GM12878 (cell line): ENCODE measurements around the gene SLAMF1. TPM values are rescaled to one million over a fixed set of nuclear protein-coding genes. Genes with fewer than 3 reads are reported as not detected.

Experiments used
- ATAC-seq: fragments of 200-7000 bp; cut with Tn5 transposase; 3 replicates; pipeline ENCODE4 v1.9.1; 2020; ENCODE audit warnings: mild to moderate bottlenecking, moderate library complexity
- BruUV-seq: library from RNA; stranded (reverse); fragments of 400-500 nt; replicated peaks from 2 replicates; lab custom pipeline; 2021; lab: Mats Ljungman, UMichigan
- CTCF ChIA-PET: fragments of 300-600 bp; sonication (Branson Sonifier 250); formaldehyde crosslinking; extraction: SDS; loops from one replicate; lab custom pipeline; 2021; ENCODE audit warnings: inconsistent platforms; lab: Yijun Ruan, JAX
- POLR2A ChIA-PET: fragments of 350-600 bp; formaldehyde crosslinking; extraction: SDS; loops from one replicate; lab custom pipeline; 2021; ENCODE audit warnings: inconsistent platforms; lab: Charles Lee
- RAD21 ChIA-PET: fragments of 300-600 bp; sonication (Branson Sonifier 250); formaldehyde crosslinking; loops from one replicate; lab custom pipeline; 2023; ENCODE audit warnings: antibody characterized with exemption; ENCODE audit not compliant: unreplicated experiment; lab: Charles Lee
- SMC1A ChIA-PET: fragments of 300-600 bp; sonication (Branson Sonifier 250); formaldehyde crosslinking; loops from one replicate; lab custom pipeline; 2023; ENCODE audit not compliant: unreplicated experiment, uncharacterized antibody; lab: Charles Lee
- DNase-seq: peaks from one replicate; pipeline ENCODE4 v3.0.0-alpha.2; 2011; ENCODE audit warnings: low read depth, low spot score
- FAIRE-seq: peaks from 3 replicates; lab custom pipeline; 2011; peaks lifted over from hg19 to GRCh38; lab: Jason Lieb, UNC
- H2AFZ ChIP-seq: 2 replicates; pipeline ENCODE4 v1.6.0; 2011; ENCODE audit warnings: low read depth, low read length, control low read depth; ENCODE audit not compliant: control insufficient read depth
- H3K27ac ChIP-seq: 2 replicates; pipeline ENCODE4 v1.5.1; 2011; ENCODE audit warnings: control low read depth; ENCODE audit not compliant: control insufficient read depth, insufficient read depth
- H3K27me3 ChIP-seq, 2 experiments: replicated peaks in 1 of 2; 2 replicates each; pipeline versions ENCODE4 v1.6.0 to v1.6.1; 2011; ENCODE audit warnings: low read length in 1 of 2; ENCODE audit not compliant: control insufficient read depth in 2 of 2, insufficient read depth in 2 of 2
- H3K36me3 ChIP-seq, 2 experiments: 2 replicates each; pipeline ENCODE4 v1.5.1; 2011; ENCODE audit warnings: low read length in 1 of 2; ENCODE audit not compliant: control insufficient read depth in 2 of 2, insufficient read depth in 2 of 2
- H3K4me1 ChIP-seq: 2 replicates; pipeline ENCODE4 v1.6.1; 2011; ENCODE audit warnings: mild to moderate bottlenecking, low read length, moderate library complexity, mixed read lengths; ENCODE audit not compliant: control insufficient read depth, insufficient read depth
- H3K4me2 ChIP-seq: 2 replicates; pipeline ENCODE4 v1.6.0; 2011; ENCODE audit warnings: control low read depth; ENCODE audit not compliant: control insufficient read depth, insufficient read depth
- H3K4me3 ChIP-seq: fragments of 200-600 bp; sonication (generic); 2 replicates; pipeline ENCODE4 v1.5.1; 2016
- H3K79me2 ChIP-seq: 2 replicates; pipeline ENCODE4 v1.6.0; 2011; ENCODE audit warnings: low read length; ENCODE audit not compliant: control insufficient read depth, insufficient read depth
- H3K9ac ChIP-seq: 2 replicates; pipeline ENCODE4 v1.8.0; 2011; ENCODE audit warnings: low read length, control low read depth, mixed read lengths; ENCODE audit not compliant: control insufficient read depth, insufficient read depth
- H3K9me3 ChIP-seq: replicated peaks from 3 replicates; pipeline ENCODE4 v1.5.1; 2011; ENCODE audit warnings: mild to moderate bottlenecking, low read length; ENCODE audit not compliant: control insufficient read depth, insufficient read depth
- H4K20me1 ChIP-seq: 2 replicates; pipeline ENCODE4 v1.6.0; 2011; ENCODE audit not compliant: control insufficient read depth, insufficient read depth
- BCL3 ChIP-seq: IDR thresholded peaks from 2 replicates; pipeline ENCODE4 v1.6.1; 2011; ENCODE audit warnings: borderline replicate concordance, low read depth, mild to moderate bottlenecking, moderate library complexity, low read length; ENCODE audit not compliant: insufficient read depth, poor library complexity, severe bottlenecking
- BHLHE40 ChIP-seq, 2 experiments: fragments of 450-650 bp in 1 of 2; IDR thresholded peaks; 2 replicates each; pipeline ENCODE4 v1.6.1; 2011 to 2017; ENCODE audit warnings: low read depth in 2 of 2, borderline replicate concordance in 1 of 2, improper control_type of control experiment in 1 of 2, low read length in 1 of 2, mild to moderate bottlenecking in 1 of 2
- IKZF2 ChIP-seq, 2 experiments: fragments of 450-650 bp; IDR thresholded peaks; 2 replicates each; pipeline ENCODE4 v1.6.1; 2017; ENCODE audit warnings: mild to moderate bottlenecking in 2 of 2, moderate library complexity in 2 of 2
- JUNB ChIP-seq: IDR thresholded peaks from 2 replicates; pipeline ENCODE4 v1.6.1; 2016; ENCODE audit warnings: antibody characterized with exemption, mild to moderate bottlenecking
- MEF2A ChIP-seq: IDR thresholded peaks from 2 replicates; pipeline ENCODE4 v1.6.1; 2011; ENCODE audit warnings: low read depth, mild to moderate bottlenecking, low read length, moderate library complexity; ENCODE audit not compliant: insufficient read depth
- MTA2 ChIP-seq: fragments of 450-650 bp; IDR thresholded peaks from 2 replicates; pipeline ENCODE4 v1.6.1; 2016; ENCODE audit warnings: low read depth, mild to moderate bottlenecking, moderate library complexity
- NFYA ChIP-seq: IDR thresholded peaks from 2 replicates; pipeline ENCODE4 v1.6.1; 2011; ENCODE audit warnings: low read depth, mild to moderate bottlenecking, low read length, improper control_type of control experiment, borderline replicate concordance
- NKRF ChIP-seq: fragments of 450-650 bp; conservative IDR thresholded peaks from 2 replicates; pipeline ENCODE4 v1.6.1; 2017; ENCODE audit warnings: mild to moderate bottlenecking, moderate library complexity
- RAD21 ChIP-seq: IDR thresholded peaks from 2 replicates; pipeline ENCODE4 v1.6.1; 2011; ENCODE audit warnings: mild to moderate bottlenecking, low read depth, low read length, moderate library complexity; ENCODE audit not compliant: insufficient read depth
- RELA ChIP-seq: fragments of 450-650 bp; IDR thresholded peaks from 2 replicates; pipeline ENCODE4 v1.8.0; 2014; ENCODE audit warnings: borderline replicate concordance; ENCODE audit not compliant: partially characterized antibody
- RELB ChIP-seq: fragments of 450-650 bp; IDR thresholded peaks from 2 replicates; pipeline ENCODE4 v1.6.1; 2017; ENCODE audit warnings: low read depth, mild to moderate bottlenecking, moderate library complexity
- RUNX3 ChIP-seq: IDR thresholded peaks from 2 replicates; pipeline ENCODE4 v1.6.1; 2012; ENCODE audit warnings: low read length, inconsistent platforms
- SRF ChIP-seq, 2 experiments: IDR thresholded peaks; 2 replicates each; pipeline ENCODE4 v1.6.1; 2011; ENCODE audit warnings: low read depth in 2 of 2, low read length in 2 of 2, mild to moderate bottlenecking in 1 of 2, moderate library complexity in 1 of 2
- STAT1 ChIP-seq: fragments of 450-650 bp; conservative IDR thresholded peaks from 2 replicates; pipeline ENCODE4 v1.6.1; 2014; ENCODE audit warnings: antibody characterized with exemption, mild to moderate bottlenecking
- WGBS: methylation state at CpG from one replicate; pipeline ENCODE4 v1.1.6; 2016; ENCODE audit warnings: low lambda C conversion rate; ENCODE audit not compliant: insufficient replicate concordance, insufficient coverage; ENCODE audit errors: missing lambda C conversion rate; 5-methylcytosine and 5-hydroxymethylcytosine counted together
- in situ Hi-C: fragments of 300-500 bp; cut with MboI; formaldehyde crosslinking; loops from 9 replicates; pipeline ENCODE4 v1.14.3; 2018; ENCODE audit warnings: mixed read lengths
- intact Hi-C: fragments of 100-400 bp; cut with micrococcal nuclease; formaldehyde crosslinking; loops from one replicate; pipeline ENCODE4 v1.14.2; 2022; ENCODE audit not compliant: unreplicated experiment
- polyA plus RNA-seq, 11 experiments: library from polyadenylated mRNA; depleted of rRNA in 4 of 11; unstranded in 6 of 11; stranded (reverse) in 5 of 11; fragments of >200 nt; fragmentation: Nextera tagmentation in 4 of 11; fragmentation: Illumina TruSeq in 1 of 11; extraction: Ambion mirVana in 4 of 11; extraction: Trizol in 1 of 11; gene quantifications; 1 replicate in 1 of 11; 2 replicates in 10 of 11; pipeline versions ENCODE4 v1.2.1 to v1.2.3, GENCODE V29; 2011 to 2016; ENCODE audit warnings: inconsistent platforms in 2 of 11, missing spikeins in 2 of 11, low read depth in 1 of 11
- total RNA-seq, 4 experiments: library from RNA; depleted of rRNA in 3 of 4; stranded (reverse); fragments of >200 nt in 3 of 4; fragmentation: Illumina TruSeq in 1 of 4; extraction: Trizol in 1 of 4; gene quantifications; 2 replicates each; pipeline versions ENCODE4 v1.2.1 to v1.2.3, GENCODE V29; 2013 to 2021
- TF ChIP-seq, protein P1 (sequence below), 3 experiments: IDR thresholded peaks in 2 of 3; conservative IDR thresholded peaks in 1 of 3; 2 replicates each; pipeline ENCODE4 v1.5.1; 2011; ENCODE audit warnings: low read depth in 3 of 3, low read length in 3 of 3, mild to moderate bottlenecking in 3 of 3, control low read depth in 2 of 3, moderate library complexity in 2 of 3, inconsistent platforms in 1 of 3, mixed read lengths in 1 of 3; ENCODE audit not compliant: control insufficient read depth in 2 of 3, insufficient read depth in 1 of 3; ENCODE audit errors: extremely low read depth in 1 of 3

SLAMF1 gene
- total and polyA plus RNA-seq, 10 of the 15 experiments (the other 5 are each of a cell fraction or from before 2014, with no cell fraction given) = 87.3 to 260 (median 131) TPM

DNA sequence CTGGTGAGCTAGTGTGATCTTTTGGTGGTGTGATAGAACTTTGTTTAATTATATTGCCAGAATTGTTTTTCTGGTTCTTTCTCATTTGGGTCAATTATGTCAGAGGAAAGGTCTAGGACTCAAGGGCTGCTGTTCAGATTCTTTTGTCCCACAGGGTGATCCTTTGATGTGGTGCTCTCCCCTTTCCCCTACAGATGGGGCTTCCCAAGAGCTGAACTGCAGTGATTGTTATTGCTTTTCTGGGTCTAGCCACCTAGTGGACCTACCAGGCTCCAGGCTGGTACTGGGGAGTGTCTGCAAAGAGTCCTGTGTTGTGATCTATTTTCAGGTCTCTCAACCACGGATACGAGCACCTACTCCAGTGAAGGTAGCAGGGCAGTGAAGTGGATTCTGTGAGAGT is 41.6 kb downstream of the SLAMF1 start:
- ChIA-PET POLR2A (interaction anchor here (0.7 to 5.3 kb wide), 15 partner anchors 14 to 176 kb away, joined by 3 to 45 read pairs (median 4); partner anchors contain the start of genes CD84 and SLAMF1), RAD21 (interaction anchor here (0.6 to 8.3 kb wide), 21 partner anchors 14 to 228 kb away, joined by 3 to 257 read pairs (median 8); partner anchors contain the start of genes CD84 and SLAMF6), CTCF (interaction anchor here (0.6 to 9.9 kb wide), 20 partner anchors 12 to 386 kb away, joined by 3 to 355 read pairs (median 8); partner anchors contain the start of genes CD84 and SLAMF6), SMC1A (interaction anchor here (0.8 to 7.1 kb wide), 28 partner anchors 12 to 250 kb away, joined by 3 to 395 read pairs (median 7); partner anchors contain the start of genes CD84 and SLAMF6)
- H3K27me3 ChIP-seq = no peaks in the 10 kb centered on the region
- no peaks in the 10 kb centered on the region for H3K79me2 ChIP-seq
- intact Hi-C loops = loop anchor here (5.0 kb wide), 2 partner anchors 263 to 413 kb away; partner anchors contain the start of genes CASQ1, COPA and NCSTN
- no TSS peak for BruUV-seq
- H3K9ac ChIP-seq = no peak overlapping the region
- H3K4me3 ChIP-seq = no peak overlapping the region
- peaks cover 2 to 5% of the 10 kb centered on the region in 2 experiments; a peak in 2 of 4 replicates for H3K36me3 ChIP-seq
- H4K20me1 ChIP-seq = no peaks in the 10 kb centered on the region
- FAIRE-seq = no peak
- H3K4me1 ChIP-seq = peaks cover 30% of the 10 kb centered on the region
- no peak for DNase-seq
- 34% methylated on average over 2 of the region's 2 CpGs for WGBS
- H3K4me2 ChIP-seq = no peak overlapping the region
- peak overlapping the region; percentile 89 for H3K27ac ChIP-seq
- ATAC-seq = peak; percentile 37
- no peak overlapping the region for H2AFZ ChIP-seq
- in situ Hi-C loops = loop anchor here (5.0 kb wide), 2 partner anchors 58 to 178 kb away; no protein-coding TSS in a partner anchor
- H3K9me3 ChIP-seq = peaks cover 6% of the 10 kb centered on the region
- TF ChIP-seq SRF (IDR thresholded peaks at IDR 0.05; ENCODE audit: low read depth in 2 of 2, low read length in 2 of 2) = no peak
- TF ChIP-seq NKRF = 0 out of 2 replicates have a peak, but pooled peaks have one; percentile 25
- TF ChIP-seq RELB = peak; percentile 26; the same call in 1 of the 2 replicates
- TF ChIP-seq RELA = peak; percentile 46
- peak; percentile 67 for TF ChIP-seq RUNX3
- TF ChIP-seq JUNB = peak; percentile 20; the same call in 1 of the 2 replicates
- TF ChIP-seq BHLHE40 (IDR thresholded peaks at IDR 0.05; ENCODE audit: borderline replicate concordance in 1 of 2, low read depth in 2 of 2, low read length in 1 of 2) = no peak
- TF ChIP-seq STAT1 = no peak
- peak in 1 of 2 experiments; percentile 15; a peak in 1 of 4 replicates for TF ChIP-seq IKZF2 (IDR thresholded peaks at IDR 0.05)
- TF ChIP-seq NFYA = no peak
- TF ChIP-seq, protein P1, sequence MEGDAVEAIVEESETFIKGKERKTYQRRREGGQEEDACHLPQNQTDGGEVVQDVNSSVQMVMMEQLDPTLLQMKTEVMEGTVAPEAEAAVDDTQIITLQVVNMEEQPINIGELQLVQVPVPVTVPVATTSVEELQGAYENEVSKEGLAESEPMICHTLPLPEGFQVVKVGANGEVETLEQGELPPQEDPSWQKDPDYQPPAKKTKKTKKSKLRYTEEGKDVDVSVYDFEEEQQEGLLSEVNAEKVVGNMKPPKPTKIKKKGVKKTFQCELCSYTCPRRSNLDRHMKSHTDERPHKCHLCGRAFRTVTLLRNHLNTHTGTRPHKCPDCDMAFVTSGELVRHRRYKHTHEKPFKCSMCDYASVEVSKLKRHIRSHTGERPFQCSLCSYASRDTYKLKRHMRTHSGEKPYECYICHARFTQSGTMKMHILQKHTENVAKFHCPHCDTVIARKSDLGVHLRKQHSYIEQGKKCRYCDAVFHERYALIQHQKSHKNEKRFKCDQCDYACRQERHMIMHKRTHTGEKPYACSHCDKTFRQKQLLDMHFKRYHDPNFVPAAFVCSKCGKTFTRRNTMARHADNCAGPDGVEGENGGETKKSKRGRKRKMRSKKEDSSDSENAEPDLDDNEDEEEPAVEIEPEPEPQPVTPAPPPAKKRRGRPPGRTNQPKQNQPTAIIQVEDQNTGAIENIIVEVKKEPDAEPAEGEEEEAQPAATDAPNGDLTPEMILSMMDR (IDR thresholded peaks at IDR 0.05 in 2 of 3, conservative IDR thresholded peaks at IDR 0.05 in 1 of 3; ENCODE audit: control insufficient read depth in 2 of 3, extremely low read depth in 1 of 3, insufficient read depth in 1 of 3, low read depth in 3 of 3, low read length in 3 of 3) = peak; percentile 16 to 29 (median 29); a peak in 3 of 6 replicates
- TF ChIP-seq MEF2A = 0 out of 2 replicates have a peak, but pooled peaks have one; percentile 24
- peak; percentile 39 for TF ChIP-seq BCL3
- TF ChIP-seq MTA2 = peak; percentile 35; the same call in 1 of the 2 replicates
- TF ChIP-seq RAD21 = peak; percentile 43
